SHP77 treated with DMSO at 0.1 percent for 48 hours (cell line): ENCODE data around the gene HSPA12A.

Experiments
- DNase-seq: peaks from one replicate; lab custom pipeline; 2025; lab: John Stamatoyannopoulos, UW

The HSPA12A gene

DNA sequence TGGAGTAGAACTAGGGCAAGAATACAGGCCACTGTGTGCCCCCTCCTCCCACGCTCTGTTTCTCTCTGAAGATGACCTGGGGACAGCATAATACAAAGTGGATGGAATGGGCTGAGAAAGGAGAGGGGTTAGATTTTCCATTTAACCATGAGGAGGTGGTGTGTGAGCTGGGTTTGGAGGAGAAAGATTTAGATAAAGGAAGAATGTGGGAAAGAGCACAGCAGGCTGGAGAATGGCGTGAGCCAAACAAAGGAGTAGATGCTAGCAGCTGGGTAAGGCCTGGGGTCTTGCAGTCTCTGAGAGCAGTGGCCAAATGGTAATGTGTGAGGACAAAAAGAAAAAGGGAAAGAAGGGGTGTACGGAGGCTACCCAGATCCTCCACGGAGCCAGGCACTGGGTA lies 113.0 kb downstream of the HSPA12A start:
- no peak for DNase-seq

DNA sequence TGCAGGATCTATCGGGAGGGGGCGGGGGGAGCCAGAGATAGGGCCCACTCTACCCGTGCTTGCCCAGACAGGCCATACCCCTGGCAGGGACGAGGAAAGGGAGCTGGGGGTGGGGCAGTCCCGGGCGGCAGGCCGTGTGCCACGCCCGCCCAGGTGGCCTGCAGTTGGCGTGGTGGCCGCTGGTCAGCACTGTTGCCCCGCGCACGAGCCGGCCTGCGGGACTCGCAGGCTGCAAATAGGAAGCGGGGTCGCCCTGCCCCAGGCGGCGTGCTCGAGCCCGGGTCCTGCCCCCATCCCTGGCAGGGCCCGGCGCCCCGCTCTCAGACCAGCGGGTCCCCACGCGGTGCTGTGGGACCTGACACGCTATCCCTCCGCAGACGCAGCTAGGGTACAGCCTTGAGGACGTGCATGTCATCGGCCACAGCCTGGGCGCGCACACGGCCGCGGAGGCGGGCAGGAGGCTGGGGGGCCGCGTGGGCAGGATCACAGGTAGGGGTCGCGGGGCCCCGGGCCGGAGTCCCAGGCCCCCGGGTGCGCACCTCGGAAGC lies 114.9 kb downstream of the HSPA12A start:
- DNase-seq = no peak

DNA sequence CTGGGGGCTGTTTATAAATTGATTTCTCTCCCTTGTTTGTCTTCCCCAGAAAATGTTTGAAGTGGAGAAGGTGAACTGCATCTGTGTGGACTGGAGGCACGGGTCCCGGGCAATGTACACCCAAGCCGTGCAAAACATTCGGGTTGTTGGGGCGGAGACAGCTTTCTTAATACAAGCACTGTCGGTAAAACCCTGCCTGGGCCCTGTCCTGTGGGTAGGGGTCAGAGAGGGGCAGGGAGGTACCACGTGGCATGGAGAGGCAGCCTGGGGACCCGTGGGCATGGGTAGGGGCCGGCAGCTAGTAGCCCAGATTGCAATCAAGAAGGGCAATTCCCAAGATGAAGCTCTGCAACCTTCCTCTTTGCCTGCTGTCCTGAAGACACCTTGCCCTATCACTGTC lies 115.6 kb downstream of the HSPA12A start:
- no peak for DNase-seq

DNA sequence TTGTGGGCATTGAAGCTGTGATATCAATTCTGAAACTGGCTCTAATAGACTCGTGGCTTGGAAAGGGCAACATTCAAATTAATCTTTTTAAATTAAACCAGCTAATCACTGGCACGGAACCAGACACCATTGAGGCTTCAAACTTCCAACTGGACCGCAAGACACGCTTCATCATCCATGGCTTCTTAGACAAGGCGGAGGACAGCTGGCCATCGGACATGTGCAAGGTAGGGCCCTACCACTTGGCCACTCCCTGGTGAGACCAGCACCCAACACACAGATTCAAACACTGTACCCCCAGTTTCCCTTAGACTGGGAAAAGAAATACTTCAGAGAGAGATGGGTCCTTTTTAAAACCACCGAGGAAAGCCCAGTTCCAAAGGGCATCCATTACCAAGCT lies 116.5 kb downstream of the HSPA12A start:
- no peak for DNase-seq

DNA sequence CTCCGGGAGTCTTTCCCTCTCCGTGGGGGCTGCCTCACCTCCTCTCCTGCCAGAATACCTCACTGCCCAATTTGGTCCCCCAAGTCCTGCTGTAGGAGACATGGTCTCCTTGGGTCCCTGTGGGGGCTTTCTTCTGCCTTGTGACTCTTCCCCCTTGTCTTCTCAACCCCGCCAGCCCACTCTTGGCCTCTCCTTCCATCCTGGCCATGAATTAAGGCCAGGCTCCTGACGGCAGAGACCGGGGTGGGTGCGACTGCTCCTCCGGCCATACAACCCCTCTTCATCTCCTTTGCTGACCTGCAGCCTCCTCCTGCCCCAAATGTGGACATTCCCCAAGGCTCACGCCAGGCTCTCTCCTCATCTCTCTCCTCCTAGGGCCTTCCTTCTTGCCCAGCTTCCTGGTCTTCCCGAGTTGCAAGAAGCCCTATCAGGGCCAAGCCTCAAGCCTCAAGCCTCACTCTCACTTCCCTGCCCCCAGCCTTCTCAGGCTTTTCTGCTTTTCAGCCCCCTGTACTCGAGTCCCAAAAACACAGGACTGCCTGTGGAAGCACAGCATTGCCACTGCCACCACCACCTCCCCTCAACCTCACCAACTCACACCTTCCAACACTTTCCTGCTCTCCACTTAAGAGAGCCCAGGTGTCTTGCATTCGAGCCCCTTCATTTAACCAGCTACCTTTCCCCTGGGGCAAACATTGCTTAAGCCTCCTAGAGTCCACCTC lies 120.3 kb downstream of the HSPA12A start:
- no peak for DNase-seq

DNA sequence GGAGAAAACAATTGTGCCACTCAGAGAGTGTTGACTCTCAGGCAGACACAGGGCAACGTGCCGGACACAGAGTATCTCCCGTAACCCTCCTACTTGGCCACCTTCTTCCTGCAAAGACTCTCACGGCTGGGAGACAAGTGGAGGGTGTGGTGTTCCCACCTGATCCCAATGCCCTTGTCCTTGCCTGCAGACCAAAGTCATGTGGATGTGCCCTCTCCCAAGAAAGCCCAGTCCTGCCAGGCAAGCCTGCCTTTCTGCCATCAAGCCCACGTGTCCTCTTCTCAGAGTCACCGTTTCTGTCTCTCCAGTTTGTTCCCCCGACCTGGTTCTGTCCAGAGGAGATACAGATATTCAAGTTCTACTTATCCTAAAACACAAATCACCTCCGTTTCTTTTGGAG lies 120.9 kb downstream of the HSPA12A start:
- no peak for DNase-seq
